Activated CD4-positive, alpha-beta T cell treated with anti-CD3 and anti-CD28 coated beads, Interleukin-2, amount 50 U/mL, for 4 hours (primary cell): ENCODE data around the gene SLC6A19.
A peak's percentile ranks its signal among the peaks of the same experiment; 100 is the strongest.
"Not testable (repeated sequence)": the region's sequence is repeated elsewhere in the genome, so short reads cannot be mapped to it uniquely, and the experiment has no call there.

Experiments
- DNase-seq, 2 experiments: peaks; one replicate each; pipeline ENCODE4 v3.0.0-alpha.2; 2020

Gene SLC6A19

GRCh38 chr5:1249366-1250280 is 48.2 kb downstream of the SLC6A19 start:
- no peak for DNase-seq

- DNase-seq = no peak
Measured at GRCh38 chr5:1251678-1252580, 50.5 kb downstream of the SLC6A19 start.

- no peak for DNase-seq
Measured at GRCh38 chr5:1252681-1253080, 51.3 kb downstream of the SLC6A19 start.

GRCh38 chr5:1253456-1254105 is 52.2 kb downstream of the SLC6A19 start:
- no peak for DNase-seq

GRCh38 chr5:1254196-1254595 is 52.8 kb downstream of the SLC6A19 start:
- no peak for DNase-seq

GRCh38 chr5:1255081-1255561 is 53.7 kb downstream of the SLC6A19 start:
- DNase-seq = peak; percentile 21 to 24

GRCh38 chr5:1256776-1257175 is 55.4 kb downstream of the SLC6A19 start:
- no peak for DNase-seq

- DNase-seq = no peak
Measured at GRCh38 chr5:1257363-1257762, 56.0 kb downstream of the SLC6A19 start.

- no peak for DNase-seq
Measured at GRCh38 chr5:1257841-1258240, 56.4 kb downstream of the SLC6A19 start.

GRCh38 chr5:1259806-1260480 is 58.5 kb downstream of the SLC6A19 start:
- no peak for DNase-seq

- no peak for DNase-seq
Measured at GRCh38 chr5:1261643-1262042, 60.2 kb downstream of the SLC6A19 start.

GRCh38 chr5:1262381-1262780 is 61.0 kb downstream of the SLC6A19 start:
- DNase-seq = no peak

GRCh38 chr5:1264211-1264610 is 62.8 kb downstream of the SLC6A19 start:
- no peak for DNase-seq

- DNase-seq = no peak
Measured at GRCh38 chr5:1265026-1265425, 63.6 kb downstream of the SLC6A19 start.

- DNase-seq = no peak
Measured at GRCh38 chr5:1265461-1266455, 64.4 kb downstream of the SLC6A19 start.

- DNase-seq = no peak
Measured at GRCh38 chr5:1266791-1267190, 65.4 kb downstream of the SLC6A19 start.

GRCh38 chr5:1267464-1267863 is 66.1 kb downstream of the SLC6A19 start:
- DNase-seq = not testable (repeated sequence)

- DNase-seq = no peak
Measured at GRCh38 chr5:1268056-1268455, 66.7 kb downstream of the SLC6A19 start.

GRCh38 chr5:1268666-1269065 is 67.3 kb downstream of the SLC6A19 start:
- no peak for DNase-seq

GRCh38 chr5:1270426-1270825 is 69.0 kb downstream of the SLC6A19 start:
- DNase-seq = no peak
